Activated CD4-positive, alpha-beta T cell treated with anti-CD3 and anti-CD28 coated beads, Interleukin-2, amount 10 ng/mL, durations not matched to agents 7 days and 5 days (primary cell): Measurements from ENCODE around the gene TCFL5. TPM values are rescaled to one million over a fixed set of nuclear protein-coding genes. Genes with fewer than 3 reads are reported as not detected.

Source experiments
- CTCF ChIA-PET: fragments of 350-600 bp; sonication (Branson Sonifier 250); formaldehyde crosslinking; loops from one replicate; lab custom pipeline; 2021; ENCODE audit warnings: antibody characterized with exemption; lab: Charles Lee
- POLR2A ChIA-PET: fragments of 350-600 bp; sonication (Branson Sonifier 250); formaldehyde crosslinking; loops from one replicate; lab custom pipeline; 2021; ENCODE audit warnings: antibody characterized with exemption; lab: Charles Lee
- DNase-seq: peaks from one replicate; pipeline ENCODE4 v3.0.0-alpha.2; 2020
- H3K27ac Mint-ChIP-seq: one replicate; pipeline ENCODE4 v1.8.0; 2021; ENCODE audit warnings: mild to moderate bottlenecking, moderate library complexity, mixed read lengths
- H3K27me3 Mint-ChIP-seq: one replicate; pipeline ENCODE4 v1.8.0; 2021; ENCODE audit warnings: mixed read lengths
- H3K36me3 Mint-ChIP-seq: one replicate; pipeline ENCODE4 v1.8.0; 2021; ENCODE audit warnings: low read depth, mixed read lengths
- H3K4me1 Mint-ChIP-seq: one replicate; pipeline ENCODE4 v1.8.0; 2021; ENCODE audit warnings: mixed read lengths
- H3K4me3 Mint-ChIP-seq: one replicate; pipeline ENCODE4 v1.8.0; 2021; ENCODE audit warnings: mild to moderate bottlenecking, moderate library complexity, mixed read lengths
- H3K9me3 Mint-ChIP-seq: one replicate; pipeline ENCODE4 v1.8.0; 2021; ENCODE audit warnings: mixed read lengths
- total RNA-seq, 2 experiments: library from RNA; stranded (reverse); gene quantifications; one replicate each; pipeline ENCODE4 v1.2.3, GENCODE V29; 2021

The TCFL5 gene
- total RNA-seq, 2 experiments from 2014 or later, result 7.9 to 8.4 TPM

DNA sequence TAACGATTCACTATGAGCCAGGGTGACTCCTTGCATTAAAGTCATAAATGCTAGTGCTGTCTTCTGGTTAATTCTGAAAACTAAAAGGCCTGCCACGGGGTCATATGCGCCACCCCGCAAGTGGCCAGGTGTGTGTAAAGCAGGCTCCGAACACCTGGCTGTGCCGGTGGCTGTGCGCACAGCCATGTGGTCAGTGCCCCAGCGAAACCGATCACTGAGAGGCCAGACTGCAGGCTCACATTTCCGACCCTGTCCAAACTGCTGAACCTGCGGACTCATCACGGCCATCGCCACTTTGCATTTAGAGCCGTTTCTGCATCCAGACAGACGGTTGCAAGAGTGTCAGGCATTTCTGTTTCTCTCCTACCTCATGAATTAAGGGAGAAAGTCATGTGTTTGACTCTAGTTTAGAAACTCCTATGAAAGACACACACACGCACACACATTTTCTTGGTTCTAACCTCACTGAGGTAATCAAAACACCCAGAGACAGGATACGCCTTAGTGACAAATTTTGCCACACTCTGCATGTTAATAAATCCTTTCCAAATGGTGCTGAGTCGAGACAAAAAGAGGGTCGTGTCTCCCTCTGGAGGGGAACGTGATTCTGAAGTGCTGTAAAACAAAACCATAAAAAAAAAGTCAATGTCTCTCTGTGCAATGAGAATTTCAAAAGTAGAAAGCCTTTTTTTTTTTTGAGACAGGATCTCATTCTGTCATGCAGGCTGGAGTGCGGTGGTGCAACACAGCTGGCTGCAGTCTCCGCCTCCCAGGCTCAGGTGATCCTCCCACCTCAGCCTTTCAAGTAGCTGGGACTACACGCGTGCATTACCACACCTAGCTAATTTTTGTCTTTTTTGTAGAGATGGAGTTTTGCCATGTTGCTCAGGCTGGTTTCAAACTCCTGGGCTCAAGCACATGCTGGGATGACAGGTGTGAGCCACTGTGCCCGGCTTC lies 31.0 kb upstream of the TCFL5 start:
- DNase-seq, result peak; percentile 53
- Mint-ChIP-seq H3K4me3 (no peak overlapping the region), H3K27ac (peak overlapping the region; percentile 87), H3K27me3 (no peaks in the 10 kb centered on the region), H3K9me3 (no peaks in the 10 kb centered on the region), H3K36me3 (peaks cover 73% of the 10 kb centered on the region), H3K4me1 (peaks cover 35% of the 10 kb centered on the region)
- POLR2A ChIA-PET, result no interaction called here
- CTCF ChIA-PET, result interaction anchor here (0.6 to 1.5 kb wide), 2 partner anchors 20 to 45 kb away, joined by 3 read pairs; no protein-coding TSS in a partner anchor

DNA sequence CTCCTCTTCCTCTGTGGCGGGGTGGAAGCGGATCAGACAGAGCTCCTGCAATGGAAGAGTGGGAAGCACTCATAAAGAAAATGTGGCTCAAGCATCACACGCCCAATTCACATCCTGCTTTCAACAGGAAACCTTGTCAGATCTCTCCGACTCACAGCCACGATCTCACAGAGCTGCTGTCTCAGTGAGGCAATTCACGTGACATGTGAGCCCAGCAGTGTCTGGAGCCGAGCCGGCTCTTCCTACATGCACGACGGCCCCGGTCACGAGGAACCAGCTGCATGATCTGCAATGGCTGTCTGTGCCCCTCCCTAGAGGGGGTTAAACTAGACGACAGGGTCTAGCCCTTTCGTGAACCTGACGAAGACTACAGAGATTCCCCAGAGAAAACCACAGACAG lies 29.5 kb upstream of the TCFL5 start:
- DNase-seq, result peak; percentile 71
- Mint-ChIP-seq H3K4me3 (no peak overlapping the region), H3K27ac (peak overlapping the region; percentile 85), H3K36me3 (peaks cover 83% of the 10 kb centered on the region), H3K27me3 (no peaks in the 10 kb centered on the region), H3K4me1 (peaks cover 49% of the 10 kb centered on the region), H3K9me3 (no peaks in the 10 kb centered on the region)
- ChIA-PET POLR2A (interaction anchor here (0.8 kb wide), 1 partner anchor 211 kb away, joined by 3 read pairs; no protein-coding TSS in a partner anchor), CTCF (interaction anchor here (0.6 to 1.6 kb wide), 5 partner anchors 8 to 417 kb away, joined by 3 to 5 read pairs (median 4); no protein-coding TSS in a partner anchor)

DNA sequence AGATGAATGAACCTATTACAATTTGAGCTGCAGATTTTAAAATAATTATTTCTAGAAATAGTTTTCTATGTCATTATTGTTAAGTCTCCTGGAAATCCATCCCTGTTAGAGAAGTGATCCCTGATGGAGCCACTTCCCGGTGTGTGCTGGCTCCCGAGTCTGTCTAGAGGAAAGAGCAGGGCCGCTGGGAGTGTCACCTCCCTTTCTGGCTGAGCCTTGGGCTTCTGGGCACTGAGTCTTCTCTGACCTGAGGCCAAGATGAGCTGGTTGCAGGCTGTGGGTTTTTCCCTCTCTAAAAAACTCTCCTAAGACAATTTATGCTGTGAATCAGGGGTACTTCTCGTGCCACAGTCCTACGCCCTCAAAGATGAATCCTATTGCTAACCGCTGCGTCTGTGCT lies 28.8 kb upstream of the TCFL5 start:
- Mint-ChIP-seq H3K27ac (peak overlapping the region; percentile 85), H3K4me3 (no peak overlapping the region), H3K9me3 (no peaks in the 10 kb centered on the region), H3K36me3 (peaks cover 77% of the 10 kb centered on the region), H3K27me3 (no peaks in the 10 kb centered on the region), H3K4me1 (peaks cover 50% of the 10 kb centered on the region)
- ChIA-PET POLR2A (interaction anchor here (0.8 kb wide), 1 partner anchor 212 kb away, joined by 3 read pairs; no protein-coding TSS in a partner anchor), CTCF (interaction anchor here (0.8 to 1.6 kb wide), 7 partner anchors 9 to 119 kb away, joined by 3 to 5 read pairs (median 3); no protein-coding TSS in a partner anchor)
- no peak for DNase-seq

DNA sequence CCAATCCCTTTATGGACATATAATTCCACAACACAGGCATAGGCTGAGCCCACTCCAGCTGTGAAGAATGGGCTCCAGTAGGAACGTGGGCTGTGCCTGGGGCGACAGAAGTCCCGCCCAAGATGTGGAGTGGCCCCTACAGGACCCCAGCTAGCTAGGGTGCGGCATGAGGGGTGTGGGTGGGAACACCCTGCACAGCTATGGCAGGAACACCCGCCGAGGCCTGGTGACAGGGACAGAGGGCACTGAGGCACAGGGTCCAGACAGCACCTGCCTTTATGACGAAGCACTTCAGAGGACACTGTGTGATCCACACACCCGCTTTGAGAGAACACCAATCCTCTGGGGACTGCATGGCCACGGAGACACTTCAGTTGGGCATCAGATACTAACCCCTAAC lies 28.2 kb upstream of the TCFL5 start:
- H3K4me1 Mint-ChIP-seq, result peaks cover 50% of the 10 kb centered on the region
- ChIA-PET POLR2A (no interaction called here), CTCF (interaction anchor here (0.8 to 1.6 kb wide), 5 partner anchors 10 to 119 kb away, joined by 3 to 5 read pairs (median 3); no protein-coding TSS in a partner anchor)
- no peaks in the 10 kb centered on the region for H3K9me3 Mint-ChIP-seq
- H3K36me3 Mint-ChIP-seq, result peaks cover 72% of the 10 kb centered on the region
- no peak for DNase-seq
- H3K27ac Mint-ChIP-seq, result no peak overlapping the region
- no peak overlapping the region for H3K4me3 Mint-ChIP-seq
- no peaks in the 10 kb centered on the region for H3K27me3 Mint-ChIP-seq

DNA sequence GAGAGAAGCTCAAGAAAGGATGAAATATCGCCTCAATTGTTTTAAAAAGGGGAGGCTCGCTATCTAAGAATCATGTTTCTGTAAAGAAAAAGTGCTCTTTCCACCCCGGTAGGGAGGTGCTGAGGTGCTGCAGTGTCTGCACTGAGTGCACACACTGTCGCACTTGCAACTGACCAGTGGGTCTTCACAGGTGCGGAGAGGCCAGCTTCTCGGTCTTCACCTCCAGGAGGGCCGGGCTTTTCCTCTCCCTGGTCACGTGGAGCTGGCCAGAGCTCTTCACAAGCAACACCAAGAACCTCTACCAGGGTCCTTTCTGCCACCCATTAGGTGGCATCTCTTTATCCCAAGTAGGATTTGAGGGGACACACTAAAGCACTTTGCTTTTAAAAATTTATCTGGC lies 27.8 kb upstream of the TCFL5 start:
- CTCF ChIA-PET, result no interaction called here
- H3K4me1 Mint-ChIP-seq, result peaks cover 50% of the 10 kb centered on the region
- H3K27ac Mint-ChIP-seq, result no peak overlapping the region
- no peaks in the 10 kb centered on the region for H3K9me3 Mint-ChIP-seq
- POLR2A ChIA-PET, result no interaction called here
- no peak for DNase-seq
- H3K4me3 Mint-ChIP-seq, result no peak overlapping the region
- H3K27me3 Mint-ChIP-seq, result no peaks in the 10 kb centered on the region
- H3K36me3 Mint-ChIP-seq, result peaks cover 72% of the 10 kb centered on the region

DNA sequence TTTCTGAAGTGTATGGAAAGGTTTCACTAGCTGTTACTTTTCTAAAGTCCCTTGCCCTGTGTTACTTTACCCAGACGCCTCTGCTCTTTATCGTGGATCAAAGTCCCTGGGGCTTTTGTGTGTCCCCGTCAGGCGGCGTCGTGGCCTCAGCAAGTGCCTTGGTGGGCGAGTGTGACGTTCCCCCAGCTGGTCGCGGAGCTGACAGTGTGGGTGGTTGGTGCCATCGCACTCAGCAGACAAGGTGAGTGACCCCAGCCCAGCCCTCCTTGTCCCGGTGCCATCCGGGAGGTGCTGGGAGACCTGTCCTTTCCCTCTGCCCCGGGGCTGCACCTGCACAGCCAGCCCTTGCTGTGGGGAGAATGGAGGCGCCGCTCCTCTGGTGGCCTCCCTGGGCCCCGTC lies 27.3 kb upstream of the TCFL5 start:
- Mint-ChIP-seq H3K27me3 (no peaks in the 10 kb centered on the region), H3K27ac (no peak overlapping the region), H3K4me1 (peaks cover 50% of the 10 kb centered on the region), H3K4me3 (no peak overlapping the region), H3K9me3 (no peaks in the 10 kb centered on the region), H3K36me3 (peaks cover 67% of the 10 kb centered on the region)
- DNase-seq, result no peak
- POLR2A ChIA-PET, result no interaction called here
- CTCF ChIA-PET, result interaction anchor here (1.2 kb wide), 1 partner anchor 9 kb away, joined by 4 read pairs; no protein-coding TSS in a partner anchor

DNA sequence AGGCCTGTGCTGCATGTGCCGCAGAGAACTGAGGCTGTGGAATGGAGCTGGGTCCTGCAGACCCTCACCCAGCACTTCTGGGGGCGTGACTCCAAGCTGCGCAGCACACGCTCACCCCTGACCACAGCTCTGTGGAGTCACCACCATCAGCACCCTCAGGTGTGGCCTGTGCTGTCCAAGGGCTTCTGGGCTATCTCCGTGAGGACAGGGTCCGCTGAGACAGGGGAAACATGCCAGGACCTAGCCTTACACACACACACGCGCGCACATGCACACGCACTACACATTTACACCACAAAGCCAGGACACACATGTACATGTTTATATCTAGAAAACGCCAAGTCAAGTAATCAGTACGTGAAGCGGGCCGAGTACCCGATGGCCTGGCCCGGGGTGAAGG lies 26.8 kb upstream of the TCFL5 start:
- H3K9me3 Mint-ChIP-seq, result no peaks in the 10 kb centered on the region
- ChIA-PET CTCF (interaction anchor here (1.2 kb wide), 1 partner anchor 9 kb away, joined by 4 read pairs; no protein-coding TSS in a partner anchor), POLR2A (no interaction called here)
- peaks cover 62% of the 10 kb centered on the region for H3K36me3 Mint-ChIP-seq
- DNase-seq, result no peak
- peaks cover 46% of the 10 kb centered on the region for H3K4me1 Mint-ChIP-seq
- no peaks in the 10 kb centered on the region for H3K27me3 Mint-ChIP-seq
- no peak overlapping the region for H3K27ac Mint-ChIP-seq
- H3K4me3 Mint-ChIP-seq, result no peak overlapping the region

DNA sequence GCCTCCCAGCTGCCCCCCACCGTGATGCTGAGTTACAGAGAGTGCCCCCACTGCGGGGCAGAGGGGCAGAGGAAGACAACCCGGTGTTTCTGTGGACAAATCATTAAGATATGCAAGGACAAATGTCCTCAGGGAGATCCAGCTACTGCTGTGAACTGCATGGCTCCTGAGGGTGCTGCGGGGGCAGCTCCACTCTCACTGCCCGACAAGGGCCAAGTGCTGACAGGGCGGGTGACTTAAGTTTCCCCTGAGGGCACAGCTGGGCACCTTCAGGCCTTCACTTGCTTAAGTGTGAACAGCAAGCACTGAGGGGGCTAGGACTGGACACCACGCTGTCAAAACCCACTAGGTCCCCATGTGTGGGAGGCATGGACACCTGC lies 26.2 kb upstream of the TCFL5 start:
- ChIA-PET POLR2A (no interaction called here), CTCF (interaction anchor here (1.0 to 1.8 kb wide), 3 partner anchors 10 to 84 kb away, joined by 4 to 5 read pairs (median 4); no protein-coding TSS in a partner anchor)
- H3K9me3 Mint-ChIP-seq, result no peaks in the 10 kb centered on the region
- H3K4me1 Mint-ChIP-seq, result peaks cover 41% of the 10 kb centered on the region
- no peaks in the 10 kb centered on the region for H3K27me3 Mint-ChIP-seq
- no peak overlapping the region for H3K4me3 Mint-ChIP-seq
- no peak overlapping the region for H3K27ac Mint-ChIP-seq
- peaks cover 57% of the 10 kb centered on the region for H3K36me3 Mint-ChIP-seq
- no peak for DNase-seq

DNA sequence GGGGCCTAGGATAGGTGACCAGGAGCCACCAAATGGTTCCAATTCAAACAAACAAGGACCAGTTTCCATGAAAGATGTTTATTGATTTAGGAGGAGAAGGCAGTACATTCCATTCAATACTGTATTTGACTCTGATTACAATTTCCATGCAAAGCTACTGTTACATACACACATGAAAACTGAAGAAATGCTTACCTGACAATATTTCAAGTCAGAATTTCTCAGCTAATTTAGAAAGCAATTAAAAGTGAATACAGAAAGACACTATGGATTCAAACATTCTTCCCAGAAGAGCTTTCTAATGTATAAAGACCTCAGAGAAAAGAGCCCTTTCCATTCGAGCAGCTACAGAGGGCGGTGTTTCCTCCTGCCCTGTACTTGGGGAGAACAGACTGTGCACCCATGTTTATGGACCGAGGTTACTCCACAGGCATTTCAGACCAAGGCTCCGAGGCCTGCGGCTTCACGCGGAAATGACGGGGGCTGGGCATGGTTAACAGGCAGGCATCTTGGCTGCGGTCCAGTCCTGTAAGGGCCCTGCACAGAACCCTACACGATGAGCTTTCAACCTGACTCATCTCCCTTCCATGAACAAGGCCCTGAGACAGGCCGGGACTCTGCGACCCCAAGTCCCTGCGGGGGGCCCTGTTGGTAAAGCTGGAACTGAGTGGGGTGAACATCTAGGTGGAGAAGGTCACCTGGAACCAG lies 25.7 kb upstream of the TCFL5 start:
- no peaks in the 10 kb centered on the region for H3K27me3 Mint-ChIP-seq
- H3K4me3 Mint-ChIP-seq, result no peak overlapping the region
- ChIA-PET POLR2A (no interaction called here), CTCF (interaction anchor here (0.8 to 1.8 kb wide), 4 partner anchors 10 to 85 kb away, joined by 3 to 5 read pairs (median 4); no protein-coding TSS in a partner anchor)
- H3K27ac Mint-ChIP-seq, result peak overlapping the region; percentile 13
- H3K4me1 Mint-ChIP-seq, result peaks cover 36% of the 10 kb centered on the region
- DNase-seq, result peak; percentile 23
- H3K36me3 Mint-ChIP-seq, result peaks cover 52% of the 10 kb centered on the region
- H3K9me3 Mint-ChIP-seq, result no peaks in the 10 kb centered on the region

DNA sequence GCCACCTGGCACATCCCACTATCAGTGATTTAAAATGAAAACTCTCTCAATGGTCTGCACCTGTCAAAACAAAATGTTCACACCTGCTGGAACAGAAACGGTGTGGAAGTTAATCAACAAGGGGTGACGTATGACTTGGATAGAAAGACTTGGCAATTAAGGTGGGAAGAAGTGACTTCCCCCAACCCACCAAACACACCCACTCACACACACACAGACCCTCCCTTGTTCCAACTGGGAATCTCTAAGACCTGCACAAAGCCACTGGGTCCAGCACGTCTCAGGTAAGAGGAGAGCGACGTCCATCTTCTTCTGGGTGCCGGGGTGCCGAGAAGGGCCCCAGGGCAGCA lies 25.1 kb upstream of the TCFL5 start:
- Mint-ChIP-seq H3K36me3 (peaks cover 52% of the 10 kb centered on the region), H3K4me3 (no peak overlapping the region), H3K4me1 (peaks cover 29% of the 10 kb centered on the region), H3K27me3 (no peaks in the 10 kb centered on the region), H3K27ac (peak overlapping the region; percentile 52), H3K9me3 (no peaks in the 10 kb centered on the region)
- CTCF ChIA-PET, result interaction anchor here (0.8 to 1.8 kb wide), 3 partner anchors 9 to 86 kb away, joined by 3 to 5 read pairs (median 4); no protein-coding TSS in a partner anchor
- DNase-seq, result no peak
- POLR2A ChIA-PET, result no interaction called here

DNA sequence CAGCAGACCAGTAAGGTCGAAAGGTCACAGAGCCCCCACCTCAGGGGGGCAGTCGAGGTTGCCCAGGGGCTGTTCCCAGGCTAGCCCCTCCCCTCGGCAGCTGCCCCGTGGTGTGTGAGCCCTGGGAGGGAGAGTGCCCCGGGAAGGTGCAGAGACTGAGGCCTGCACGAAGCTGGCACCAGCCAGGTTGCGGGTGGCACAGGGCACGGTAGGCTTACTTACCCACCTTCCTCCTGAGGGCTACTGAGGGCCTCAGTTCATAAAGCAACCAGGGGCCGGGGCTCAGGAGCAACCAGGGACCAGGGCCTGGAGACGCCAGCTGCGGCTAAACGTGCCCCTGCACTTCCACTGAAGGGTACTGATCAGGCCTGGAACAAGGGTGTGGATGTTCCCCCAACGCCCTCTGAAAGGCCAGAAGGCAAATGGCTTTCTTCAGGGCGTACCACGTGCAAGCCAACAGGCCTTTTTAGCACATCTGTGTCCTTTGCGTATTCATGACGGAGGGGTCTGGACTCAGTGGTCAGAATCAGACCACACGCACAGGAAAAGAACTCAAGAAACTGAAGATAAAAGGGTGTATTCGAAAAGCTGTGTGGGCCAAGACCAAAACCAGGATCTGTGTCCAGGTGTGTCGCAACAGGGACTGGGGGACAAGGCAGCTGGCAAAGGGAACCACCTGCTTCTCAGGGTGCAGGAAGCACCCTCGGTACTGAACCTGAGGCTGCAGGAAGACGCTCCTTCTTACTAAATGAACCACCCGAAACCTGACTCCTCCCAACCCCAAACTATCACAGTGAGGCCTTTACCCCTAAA lies 24.5 kb upstream of the TCFL5 start:
- Mint-ChIP-seq H3K36me3 (peaks cover 51% of the 10 kb centered on the region), H3K9me3 (no peaks in the 10 kb centered on the region), H3K27ac (peak overlapping the region; percentile 52), H3K27me3 (no peaks in the 10 kb centered on the region), H3K4me3 (no peak overlapping the region), H3K4me1 (peaks cover 24% of the 10 kb centered on the region)
- POLR2A ChIA-PET, result no interaction called here
- DNase-seq, result no peak
- CTCF ChIA-PET, result interaction anchor here (1.0 to 1.8 kb wide), 2 partner anchors 15 to 22 kb away, joined by 3 to 5 read pairs; no protein-coding TSS in a partner anchor
